ENCODE data around the gene ZC3H4. TPM values are rescaled to one million over a fixed set of nuclear protein-coding genes. Genes with fewer than 3 reads are reported as not detected.
A peak's percentile ranks its signal among the peaks of the same experiment; 100 is the strongest.

The ZC3H4 gene
- total and polyA plus RNA-seq, 9 of the 15 experiments (the other 6 are each of a cell fraction or from before 2014, with no cell fraction given), result 2.2 to 75.6 (median 18.3) TPM

GRCh38 chr19:47109541-47110375 lies 3.8 kb downstream of the ZC3H4 start (continued):
- TF ChIP-seq RFX1 (IDR thresholded peaks at IDR 0.05) (no peak; the same call in 1 of the 2 replicates), DPF2 (IDR thresholded peaks at IDR 0.05) (peak; percentile 73), ZNF444 (CRISPR knock-in tag; IDR thresholded peaks at IDR 0.05) (no peak), GABPB1 (CRISPR knock-in tag; IDR thresholded peaks at IDR 0.05) (0 out of 2 replicates have a peak, but pooled peaks have one; percentile 51), SRSF1 (IDR thresholded peaks at IDR 0.05; ENCODE audit: low read depth, low read length) (no peak), ILF3 (IDR thresholded peaks at IDR 0.05; ENCODE audit: borderline replicate concordance) (no peak), C11orf30 (IDR thresholded peaks at IDR 0.05; ENCODE audit: low read depth) (peak; percentile 95), HNRNPH1 (optimal IDR thresholded peaks at IDR 0.05; ENCODE audit: low read depth, low read length) (no peak), MAZ (CRISPR knock-in tag; conservative IDR thresholded peaks at IDR 0.05 in 1 of 2, IDR thresholded peaks at IDR 0.05 in 1 of 2) (peak; percentile 74 to 84; a peak in 3 of 4 replicates), ZNF778 (CRISPR knock-in tag; IDR thresholded peaks at IDR 0.05) (0 out of 2 replicates have a peak, but pooled peaks have one; percentile 26), IFI16 (CRISPR knock-in tag; IDR thresholded peaks at IDR 0.05) (no peak)
- TF ChIP-seq, protein P1, sequence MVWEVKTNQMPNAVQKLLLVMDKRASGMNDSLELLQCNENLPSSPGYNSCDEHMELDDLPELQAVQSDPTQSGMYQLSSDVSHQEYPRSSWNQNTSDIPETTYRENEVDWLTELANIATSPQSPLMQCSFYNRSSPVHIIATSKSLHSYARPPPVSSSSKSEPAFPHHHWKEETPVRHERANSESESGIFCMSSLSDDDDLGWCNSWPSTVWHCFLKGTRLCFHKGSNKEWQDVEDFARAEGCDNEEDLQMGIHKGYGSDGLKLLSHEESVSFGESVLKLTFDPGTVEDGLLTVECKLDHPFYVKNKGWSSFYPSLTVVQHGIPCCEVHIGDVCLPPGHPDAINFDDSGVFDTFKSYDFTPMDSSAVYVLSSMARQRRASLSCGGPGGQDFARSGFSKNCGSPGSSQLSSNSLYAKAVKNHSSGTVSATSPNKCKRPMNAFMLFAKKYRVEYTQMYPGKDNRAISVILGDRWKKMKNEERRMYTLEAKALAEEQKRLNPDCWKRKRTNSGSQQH (CRISPR knock-in tag; IDR thresholded peaks at IDR 0.05), result 0 out of 2 replicates have a peak, but pooled peaks have one; percentile 4
- TF ChIP-seq, protein P2, sequence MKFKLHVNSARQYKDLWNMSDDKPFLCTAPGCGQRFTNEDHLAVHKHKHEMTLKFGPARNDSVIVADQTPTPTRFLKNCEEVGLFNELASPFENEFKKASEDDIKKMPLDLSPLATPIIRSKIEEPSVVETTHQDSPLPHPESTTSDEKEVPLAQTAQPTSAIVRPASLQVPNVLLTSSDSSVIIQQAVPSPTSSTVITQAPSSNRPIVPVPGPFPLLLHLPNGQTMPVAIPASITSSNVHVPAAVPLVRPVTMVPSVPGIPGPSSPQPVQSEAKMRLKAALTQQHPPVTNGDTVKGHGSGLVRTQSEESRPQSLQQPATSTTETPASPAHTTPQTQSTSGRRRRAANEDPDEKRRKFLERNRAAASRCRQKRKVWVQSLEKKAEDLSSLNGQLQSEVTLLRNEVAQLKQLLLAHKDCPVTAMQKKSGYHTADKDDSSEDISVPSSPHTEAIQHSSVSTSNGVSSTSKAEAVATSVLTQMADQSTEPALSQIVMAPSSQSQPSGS (CRISPR knock-in tag; IDR thresholded peaks at IDR 0.05), result no peak
- TF ChIP-seq, protein P3, sequence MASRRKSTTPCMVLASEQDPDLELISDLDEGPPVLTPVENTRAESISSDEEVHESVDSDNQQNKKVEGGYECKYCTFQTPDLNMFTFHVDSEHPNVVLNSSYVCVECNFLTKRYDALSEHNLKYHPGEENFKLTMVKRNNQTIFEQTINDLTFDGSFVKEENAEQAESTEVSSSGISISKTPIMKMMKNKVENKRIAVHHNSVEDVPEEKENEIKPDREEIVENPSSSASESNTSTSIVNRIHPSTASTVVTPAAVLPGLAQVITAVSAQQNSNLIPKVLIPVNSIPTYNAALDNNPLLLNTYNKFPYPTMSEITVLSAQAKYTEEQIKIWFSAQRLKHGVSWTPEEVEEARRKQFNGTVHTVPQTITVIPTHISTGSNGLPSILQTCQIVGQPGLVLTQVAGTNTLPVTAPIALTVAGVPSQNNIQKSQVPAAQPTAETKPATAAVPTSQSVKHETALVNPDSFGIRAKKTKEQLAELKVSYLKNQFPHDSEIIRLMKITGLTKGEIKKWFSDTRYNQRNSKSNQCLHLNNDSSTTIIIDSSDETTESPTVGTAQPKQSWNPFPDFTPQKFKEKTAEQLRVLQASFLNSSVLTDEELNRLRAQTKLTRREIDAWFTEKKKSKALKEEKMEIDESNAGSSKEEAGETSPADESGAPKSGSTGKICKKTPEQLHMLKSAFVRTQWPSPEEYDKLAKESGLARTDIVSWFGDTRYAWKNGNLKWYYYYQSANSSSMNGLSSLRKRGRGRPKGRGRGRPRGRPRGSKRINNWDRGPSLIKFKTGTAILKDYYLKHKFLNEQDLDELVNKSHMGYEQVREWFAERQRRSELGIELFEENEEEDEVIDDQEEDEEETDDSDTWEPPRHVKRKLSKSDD (conservative IDR thresholded peaks at IDR 0.05; ENCODE audit: low read length), result 0 out of 2 replicates have a peak, but pooled peaks have one; percentile 14
